Islet precursor cell (in vitro differentiated cells): Measurements from ENCODE around the gene RTL1.

Source experiments
- DNase-seq: peaks from one replicate; pipeline ENCODE4 v3.0.0-alpha.2; 2018

RTL1 gene

GRCh38 chr14:100845341-100845740 lies 58.2 kb downstream of the RTL1 start:
- no peak for DNase-seq

GRCh38 chr14:100844846-100845245 lies 58.7 kb downstream of the RTL1 start:
- no peak for DNase-seq

GRCh38 chr14:100844421-100844820 lies 59.1 kb downstream of the RTL1 start:
- no peak for DNase-seq

- no peak for DNase-seq
These were observed 59.5 kb downstream of the RTL1 start for GRCh38 chr14:100844082-100844408.

- DNase-seq: peak; percentile 80
These were observed 60.7 kb downstream of the RTL1 start for GRCh38 chr14:100842799-100843198.

- peak; percentile 72 for DNase-seq
These were observed 61.6 kb downstream of the RTL1 start for GRCh38 chr14:100841761-100842403.

GRCh38 chr14:100841066-100841760 lies 62.3 kb downstream of the RTL1 start:
- no peak for DNase-seq

GRCh38 chr14:100840286-100841065 lies 63.0 kb downstream of the RTL1 start:
- DNase-seq: no peak

GRCh38 chr14:100839681-100840111 lies 63.8 kb downstream of the RTL1 start:
- DNase-seq: no peak

- no peak for DNase-seq
These were observed 64.3 kb downstream of the RTL1 start for GRCh38 chr14:100839315-100839585.

- no peak for DNase-seq
These were observed 64.8 kb downstream of the RTL1 start for GRCh38 chr14:100838493-100839314.

GRCh38 chr14:100837805-100838350 lies 65.6 kb downstream of the RTL1 start:
- no peak for DNase-seq

GRCh38 chr14:100836941-100837804 lies 66.3 kb downstream of the RTL1 start:
- no peak for DNase-seq

GRCh38 chr14:100836311-100836805 lies 67.2 kb downstream of the RTL1 start:
- no peak for DNase-seq

GRCh38 chr14:100835548-100836310 lies 67.8 kb downstream of the RTL1 start:
- DNase-seq: no peak

GRCh38 chr14:100834794-100835547 lies 68.6 kb downstream of the RTL1 start:
- no peak for DNase-seq

GRCh38 chr14:100834082-100834793 lies 69.3 kb downstream of the RTL1 start:
- DNase-seq: no peak

- no peak for DNase-seq
These were observed 71.1 kb downstream of the RTL1 start for GRCh38 chr14:100832311-100832960.

- no peak for DNase-seq
These were observed 72.8 kb downstream of the RTL1 start for GRCh38 chr14:100830681-100831080.
